ENCODE measurements around the gene ZFR2. TPM values are rescaled to one million over a fixed set of nuclear protein-coding genes. Genes with fewer than 3 reads are reported as not detected.

The ZFR2 gene
- polyA plus RNA-seq, 3 donors, result not detected

DNA sequence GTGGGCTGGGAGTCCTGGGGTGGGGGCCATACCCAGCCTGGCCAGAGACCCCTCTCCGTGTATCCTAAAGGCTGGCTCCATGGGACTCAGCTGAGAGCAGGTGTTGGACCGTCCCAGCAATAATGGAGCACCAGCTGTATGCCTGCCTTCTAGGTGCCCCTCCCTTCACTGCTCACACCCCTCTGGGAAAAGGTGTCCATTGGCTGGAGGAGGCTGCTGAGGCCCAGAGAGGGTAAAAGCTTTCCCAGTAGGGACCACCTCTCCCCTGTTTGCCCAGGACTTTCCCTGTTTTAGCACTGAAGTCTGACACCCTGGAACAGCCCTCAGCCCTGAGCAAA lies 93.5 kb downstream of the ZFR2 start:
- H3K36me3 Mint-ChIP-seq, result no peaks in the 10 kb centered on the region
- Histone ChIP-seq H3K27ac (ENCODE audit: low read depth in 1 of 2, low read length in 2 of 2) (no peak overlapping the region), H3K79me2 (ENCODE audit: insufficient read depth, low read length) (no peaks in the 10 kb centered on the region), H3K9me3 (replicated peaks in 1 of 2; ENCODE audit: control insufficient read depth in 1 of 2, insufficient read depth in 1 of 2, low read length in 2 of 2) (no peaks in the 10 kb centered on the region), H4K20me1 (ENCODE audit: insufficient read depth, low read length) (no peaks in the 10 kb centered on the region), H3K27me3 (ENCODE audit: control insufficient read depth in 2 of 2, insufficient read depth in 2 of 2, low read length in 2 of 2) (no peaks in the 10 kb centered on the region), H3K4me1 (ENCODE audit: control insufficient read depth in 1 of 2, insufficient read depth in 2 of 2, low read length in 2 of 2) (no peaks in the 10 kb centered on the region), H3K9ac (ENCODE audit: insufficient read depth, low read length, poor library complexity, severe bottlenecking) (no peak overlapping the region), H3K4me2 (replicated peaks; ENCODE audit: extremely low read depth, low read length, poor library complexity, severe bottlenecking) (no peak overlapping the region), H3K4me3 (replicated peaks in 1 of 3; ENCODE audit: low read depth in 2 of 3, low read length in 3 of 3) (no peak overlapping the region), H2AFZ (ENCODE audit: insufficient read depth, low read depth, low read length, poor library complexity, severe bottlenecking) (no peak overlapping the region), H3K36me3 (replicated peaks in 1 of 2; ENCODE audit: control insufficient read depth in 1 of 2, insufficient read depth in 2 of 2, low read length in 2 of 2) (no peaks in the 10 kb centered on the region)
- H3K4me3 Mint-ChIP-seq, result no peak overlapping the region
- no CpG with 5 or more reads among the region's 2 CpGs for WGBS (ENCODE audit: insufficient coverage)
- no peak for DNase-seq
- TF ChIP-seq, protein P1, sequence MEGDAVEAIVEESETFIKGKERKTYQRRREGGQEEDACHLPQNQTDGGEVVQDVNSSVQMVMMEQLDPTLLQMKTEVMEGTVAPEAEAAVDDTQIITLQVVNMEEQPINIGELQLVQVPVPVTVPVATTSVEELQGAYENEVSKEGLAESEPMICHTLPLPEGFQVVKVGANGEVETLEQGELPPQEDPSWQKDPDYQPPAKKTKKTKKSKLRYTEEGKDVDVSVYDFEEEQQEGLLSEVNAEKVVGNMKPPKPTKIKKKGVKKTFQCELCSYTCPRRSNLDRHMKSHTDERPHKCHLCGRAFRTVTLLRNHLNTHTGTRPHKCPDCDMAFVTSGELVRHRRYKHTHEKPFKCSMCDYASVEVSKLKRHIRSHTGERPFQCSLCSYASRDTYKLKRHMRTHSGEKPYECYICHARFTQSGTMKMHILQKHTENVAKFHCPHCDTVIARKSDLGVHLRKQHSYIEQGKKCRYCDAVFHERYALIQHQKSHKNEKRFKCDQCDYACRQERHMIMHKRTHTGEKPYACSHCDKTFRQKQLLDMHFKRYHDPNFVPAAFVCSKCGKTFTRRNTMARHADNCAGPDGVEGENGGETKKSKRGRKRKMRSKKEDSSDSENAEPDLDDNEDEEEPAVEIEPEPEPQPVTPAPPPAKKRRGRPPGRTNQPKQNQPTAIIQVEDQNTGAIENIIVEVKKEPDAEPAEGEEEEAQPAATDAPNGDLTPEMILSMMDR (IDR thresholded peaks at IDR 0.05), result no peak
- H3K27ac Mint-ChIP-seq, result no peak overlapping the region
- no peaks in the 10 kb centered on the region for H3K4me1 Mint-ChIP-seq
- intact Hi-C loops (cut with micrococcal nuclease), result no loop called here
- H3K27me3 Mint-ChIP-seq (ENCODE audit: low read depth in 3 of 3), result peaks cover 0 to 10% (median 1%) of the 10 kb centered on the region in 3 donors
- peaks cover 0 to 3% (median 1%) of the 10 kb centered on the region in 7 donors for H3K9me3 Mint-ChIP-seq

DNA sequence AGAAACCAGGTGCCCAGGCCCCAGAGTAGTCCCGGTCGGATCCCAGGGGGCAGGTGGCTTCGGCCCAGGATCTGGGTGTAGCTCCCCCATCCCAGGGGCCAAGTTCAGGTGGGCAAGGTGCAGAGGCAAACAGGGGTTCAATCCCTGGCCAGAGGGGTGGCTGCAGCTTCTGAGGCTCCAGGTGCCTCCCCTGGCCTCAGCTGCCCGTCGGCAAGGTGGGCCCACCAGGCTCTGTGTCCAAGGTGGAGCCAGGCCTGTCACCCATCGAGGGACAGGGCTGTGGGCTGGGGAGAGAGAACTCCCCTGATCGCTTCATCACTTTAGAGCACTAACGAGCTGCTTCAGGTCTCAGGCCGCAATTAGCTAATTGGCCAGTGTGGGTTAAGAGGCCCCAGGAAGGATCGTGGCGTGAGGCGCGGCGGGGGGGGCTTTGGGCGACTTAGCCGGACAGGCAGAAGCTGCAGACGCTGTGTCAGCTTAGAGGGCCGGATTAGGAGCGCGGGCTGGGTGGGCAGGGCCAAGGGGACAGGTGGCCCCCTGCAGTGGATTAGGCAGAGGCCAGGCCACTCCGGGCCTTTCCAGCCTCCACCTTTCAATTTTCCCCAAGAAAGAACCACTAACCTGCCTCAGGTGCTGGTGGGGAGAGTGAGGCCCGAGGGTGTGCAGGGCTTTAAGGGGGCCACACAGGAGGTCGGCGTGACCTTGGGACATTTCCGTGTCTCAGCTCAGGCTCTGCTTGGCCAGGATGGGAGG lies 94.0 kb downstream of the ZFR2 start:
- Mint-ChIP-seq H3K27me3 (ENCODE audit: low read depth in 3 of 3) (peaks cover 0 to 10% (median 1%) of the 10 kb centered on the region in 3 donors), H3K27ac (peak overlapping the region in 1 of 7 donors; percentile 57), H3K9me3 (peaks cover 0 to 3% (median 1%) of the 10 kb centered on the region in 7 donors), H3K4me1 (no peaks in the 10 kb centered on the region), H3K4me3 (no peak overlapping the region), H3K36me3 (peaks cover 0 to 4% of the 10 kb centered on the region in 2 donors)
- Histone ChIP-seq H3K9ac (ENCODE audit: insufficient read depth, low read length, poor library complexity, severe bottlenecking) (no peak overlapping the region), H3K4me2 (replicated peaks; ENCODE audit: extremely low read depth, low read length, poor library complexity, severe bottlenecking) (no peak overlapping the region), H3K27ac (ENCODE audit: low read depth in 1 of 2, low read length in 2 of 2) (no peak overlapping the region), H3K27me3 (ENCODE audit: control insufficient read depth in 2 of 2, insufficient read depth in 2 of 2, low read length in 2 of 2) (no peaks in the 10 kb centered on the region), H3K9me3 (replicated peaks in 1 of 2; ENCODE audit: control insufficient read depth in 1 of 2, insufficient read depth in 1 of 2, low read length in 2 of 2) (no peaks in the 10 kb centered on the region), H2AFZ (ENCODE audit: insufficient read depth, low read depth, low read length, poor library complexity, severe bottlenecking) (no peak overlapping the region), H3K4me1 (ENCODE audit: control insufficient read depth in 1 of 2, insufficient read depth in 2 of 2, low read length in 2 of 2) (no peaks in the 10 kb centered on the region), H4K20me1 (ENCODE audit: insufficient read depth, low read length) (no peaks in the 10 kb centered on the region), H3K4me3 (replicated peaks in 1 of 3; ENCODE audit: low read depth in 2 of 3, low read length in 3 of 3) (no peak overlapping the region), H3K79me2 (ENCODE audit: insufficient read depth, low read length) (no peaks in the 10 kb centered on the region), H3K36me3 (replicated peaks in 1 of 2; ENCODE audit: control insufficient read depth in 1 of 2, insufficient read depth in 2 of 2, low read length in 2 of 2) (peaks cover 1 to 2% of the 10 kb centered on the region in 2 donors)
- TF ChIP-seq, protein P1 (IDR thresholded peaks at IDR 0.05), result no peak
- 63% methylated on average over 19 of the region's 25 CpGs for WGBS (ENCODE audit: insufficient coverage)
- intact Hi-C loops (cut with micrococcal nuclease), result no loop called here
- DNase-seq, result no peak
